Measurements from ENCODE around the gene CLASP2.
"Not testable (repeated sequence)": the region's sequence is repeated elsewhere in the genome, so short reads cannot be mapped to it uniquely, and the experiment has no call there.

Gene CLASP2

DNA sequence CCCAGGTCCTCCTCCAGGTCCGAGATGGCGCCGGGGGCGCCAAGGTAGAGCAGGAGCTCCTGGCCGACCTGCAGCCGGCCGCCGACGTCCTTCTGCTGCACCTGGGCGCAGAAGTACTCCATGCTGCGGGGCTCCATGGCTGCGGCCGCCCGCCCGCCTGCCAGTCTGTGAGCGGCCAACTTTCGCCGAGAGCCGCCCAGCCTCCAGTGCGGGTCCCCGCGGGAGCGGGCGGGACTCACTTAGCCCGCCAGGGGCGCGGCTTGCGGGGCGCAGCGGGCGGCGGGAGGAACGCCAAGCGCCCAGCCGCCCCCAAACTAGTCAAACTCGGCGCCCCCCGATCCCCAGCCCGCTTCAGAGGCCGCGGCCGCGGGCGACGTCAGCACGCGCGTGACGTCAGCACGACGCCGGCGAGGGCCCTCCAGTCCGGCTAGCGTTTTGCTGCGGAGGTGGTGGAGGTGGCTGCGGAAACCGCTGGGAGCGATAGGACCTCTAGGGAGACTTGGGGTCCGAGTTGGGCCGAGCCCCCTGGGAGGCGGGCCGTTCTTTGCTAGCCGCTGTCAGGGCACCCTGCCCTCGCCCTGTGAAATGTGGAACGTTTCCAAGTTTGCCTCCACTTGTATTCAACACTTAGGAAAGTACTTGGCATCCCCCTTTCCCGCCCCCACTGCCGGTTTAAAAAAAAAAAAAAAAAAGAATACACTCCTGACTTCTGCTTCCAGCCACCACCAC is at the start of gene CLASP2:
Gene CLASP2, minus strand, starts transcription at position 389 of the 729 bp plus-strand sequence. Its CDS starts 252 bp downstream, at position 137.
- peak; percentile 78 for DNase-seq (ENCODE audit: low read depth)

DNA sequence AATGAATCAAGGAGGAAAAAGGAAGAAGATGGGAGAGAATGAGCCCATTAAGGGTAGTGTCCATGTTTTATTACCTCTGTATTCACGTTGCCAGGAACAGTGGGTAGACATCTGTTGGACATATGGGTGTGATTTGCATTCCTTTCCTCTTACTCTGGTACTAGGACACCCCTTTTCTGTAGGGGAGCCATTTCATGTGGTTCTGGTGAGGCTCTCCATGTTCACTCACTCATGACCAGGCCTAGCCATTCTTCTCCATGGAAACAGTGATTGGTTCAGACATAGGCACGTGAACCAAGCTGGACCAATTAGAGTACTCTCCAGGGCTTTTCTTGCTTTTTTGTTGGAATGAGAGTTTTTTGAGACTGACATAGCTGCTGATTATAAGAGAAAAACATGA is 40.8 kb upstream of the CLASP2 start:
- no peak for DNase-seq (ENCODE audit: low read depth)

DNA sequence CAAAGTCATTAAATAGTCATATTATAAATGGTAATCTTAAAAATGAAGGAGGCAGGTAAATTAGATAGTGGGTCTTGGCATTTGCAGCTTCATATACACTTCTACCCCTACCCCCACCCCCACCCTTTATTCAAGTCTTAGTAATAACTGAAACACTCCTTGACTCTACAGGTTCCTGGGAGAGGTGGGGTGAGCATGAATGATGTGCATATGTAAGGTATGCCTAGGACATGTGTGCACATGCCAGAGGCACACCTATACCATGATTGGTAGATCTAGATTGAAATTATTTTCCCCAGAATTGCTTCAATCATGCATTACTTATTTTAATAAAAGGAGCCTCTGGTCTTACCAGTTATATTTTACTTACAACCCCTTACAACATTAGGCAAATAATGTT is 40.2 kb upstream of the CLASP2 start:
- DNase-seq (ENCODE audit: low read depth) = no peak

DNA sequence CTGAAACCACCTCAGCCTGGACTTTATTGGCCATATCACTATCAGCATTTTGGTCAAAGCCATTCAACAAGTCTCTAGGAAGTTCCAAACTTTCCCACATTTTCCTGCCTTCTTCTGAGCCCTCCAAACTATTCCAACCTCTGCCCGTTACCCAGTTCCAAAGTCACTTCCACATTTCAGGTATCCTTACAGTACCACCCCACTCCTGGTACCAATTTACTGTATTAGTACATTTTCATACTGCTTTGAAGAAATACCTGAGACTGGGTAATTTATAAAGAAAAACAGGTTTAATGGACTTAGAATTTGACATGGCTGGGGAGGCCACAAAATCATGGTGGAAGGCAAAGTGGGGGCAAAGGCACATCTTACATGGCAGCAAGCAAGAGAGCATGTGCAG is 36.3 kb upstream of the CLASP2 start:
- not testable (repeated sequence) for DNase-seq (ENCODE audit: low read depth)

DNA sequence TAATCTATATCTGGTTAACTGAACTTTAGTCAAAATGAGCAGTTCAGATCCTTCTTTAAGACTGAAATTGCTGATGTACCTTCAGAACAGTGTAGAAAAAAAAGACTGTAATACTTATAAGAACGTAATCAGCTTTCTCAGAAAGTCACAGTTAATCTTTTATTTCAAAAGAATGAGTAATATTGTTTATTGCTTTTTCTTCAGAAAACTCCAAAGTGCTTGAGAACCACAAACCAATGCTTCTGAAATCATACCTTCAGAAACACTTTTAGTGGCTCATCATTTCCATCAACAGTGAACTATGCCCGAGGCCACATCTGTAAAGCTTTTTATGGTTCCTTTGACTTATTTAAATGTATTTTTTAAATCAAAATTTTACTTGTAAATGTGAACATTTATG is 33.3 kb upstream of the CLASP2 start:
- no peak for DNase-seq (ENCODE audit: low read depth)

DNA sequence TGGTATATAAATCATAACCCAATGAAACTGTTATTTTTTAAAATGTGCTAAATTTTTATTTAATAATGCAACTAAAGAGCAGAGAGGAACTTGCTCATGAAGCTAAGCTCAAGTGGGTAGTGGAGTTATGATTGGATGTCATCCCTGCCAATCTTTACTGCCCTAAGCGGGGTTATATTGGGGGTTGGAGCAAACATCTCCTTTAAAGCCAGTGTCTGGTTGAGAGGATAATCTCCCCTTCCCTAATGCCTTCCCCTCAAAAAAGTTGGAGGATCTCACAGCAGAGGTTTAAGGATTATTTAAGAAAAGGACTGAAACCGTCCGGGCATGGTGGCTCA is 32.1 kb upstream of the CLASP2 start:
- no peak for DNase-seq (ENCODE audit: low read depth)

DNA sequence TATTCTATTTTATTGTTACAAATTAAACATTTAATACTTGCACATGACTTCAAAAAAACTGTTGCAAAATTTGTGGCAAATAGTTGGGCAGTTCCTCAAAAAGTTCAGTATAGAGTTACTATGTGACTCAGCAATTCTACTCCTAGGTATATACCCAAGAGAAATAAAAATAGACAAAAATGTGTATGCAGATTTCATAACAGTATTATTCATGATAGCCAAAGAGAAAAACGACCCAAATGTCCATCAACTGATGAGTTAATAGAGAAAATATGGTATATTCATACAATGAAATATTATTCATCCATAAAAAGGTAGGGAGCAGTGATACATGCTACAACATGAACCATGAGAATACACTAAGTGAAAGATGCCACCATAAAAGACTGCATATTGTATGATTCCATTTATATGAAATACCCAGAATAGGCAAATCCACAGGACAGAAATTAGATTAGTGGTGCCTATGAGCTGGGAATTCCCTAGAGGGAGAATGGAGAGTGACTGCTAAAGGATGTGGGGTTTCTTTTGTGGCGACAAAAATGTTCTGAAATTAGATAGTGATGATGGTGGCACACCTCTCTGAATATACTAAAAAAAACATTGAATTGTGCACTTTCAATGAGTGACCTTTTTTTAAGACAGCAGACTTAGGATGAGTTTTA is 31.6 kb upstream of the CLASP2 start:
- no peak for DNase-seq (ENCODE audit: low read depth)

DNA sequence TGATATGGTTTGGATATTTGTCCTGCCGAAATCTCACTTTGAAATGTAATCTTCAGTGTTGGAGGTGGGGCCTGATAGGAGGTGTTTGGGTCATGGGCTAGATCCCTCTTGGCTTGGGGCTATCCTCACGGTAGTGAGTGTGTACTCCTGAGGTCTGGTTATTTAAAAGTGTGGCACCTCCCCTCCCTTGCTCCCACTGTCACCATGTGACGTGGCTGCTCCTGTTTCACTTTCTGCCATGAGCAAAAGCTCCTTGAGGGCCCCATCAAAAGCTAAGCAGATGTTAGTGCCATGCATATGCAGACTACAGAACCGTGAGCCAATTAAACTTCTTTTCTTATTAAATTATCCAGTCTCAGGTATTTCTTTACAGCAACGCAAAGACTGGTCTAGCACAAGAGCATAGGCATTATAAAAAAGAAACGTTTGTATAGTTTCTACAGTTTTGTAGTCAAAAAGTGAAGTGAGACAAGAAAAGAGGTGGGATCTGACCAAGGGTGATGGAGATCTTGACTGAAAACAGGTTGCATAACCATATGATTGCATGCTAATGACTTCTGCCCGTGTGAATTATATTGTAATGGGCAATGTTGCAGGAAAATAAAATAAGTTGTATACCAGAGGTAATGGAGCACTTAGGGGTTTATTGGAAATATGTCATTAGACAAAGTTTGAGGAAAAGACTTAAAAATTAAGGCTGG is 28.5 kb upstream of the CLASP2 start:
- DNase-seq (ENCODE audit: low read depth) = no peak

DNA sequence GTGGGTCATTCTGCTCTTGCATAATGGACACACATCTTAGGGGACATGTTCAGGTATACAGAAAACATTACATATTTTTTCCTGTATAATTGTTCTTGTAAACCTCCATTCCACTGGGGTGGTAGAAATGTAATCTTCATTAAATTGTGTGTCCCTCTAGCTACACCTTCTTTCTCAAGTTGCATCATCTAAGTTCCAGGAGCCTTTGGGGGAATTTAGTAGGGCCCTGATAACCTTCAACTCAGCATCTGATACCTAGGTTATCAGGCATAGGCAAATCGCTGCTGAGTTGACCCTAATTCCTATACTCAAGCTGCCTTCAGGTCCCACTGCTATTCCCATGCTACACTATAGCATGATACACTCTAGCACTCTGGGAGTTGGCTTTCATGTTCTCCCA is 19.1 kb upstream of the CLASP2 start:
- DNase-seq (ENCODE audit: low read depth) = no peak

DNA sequence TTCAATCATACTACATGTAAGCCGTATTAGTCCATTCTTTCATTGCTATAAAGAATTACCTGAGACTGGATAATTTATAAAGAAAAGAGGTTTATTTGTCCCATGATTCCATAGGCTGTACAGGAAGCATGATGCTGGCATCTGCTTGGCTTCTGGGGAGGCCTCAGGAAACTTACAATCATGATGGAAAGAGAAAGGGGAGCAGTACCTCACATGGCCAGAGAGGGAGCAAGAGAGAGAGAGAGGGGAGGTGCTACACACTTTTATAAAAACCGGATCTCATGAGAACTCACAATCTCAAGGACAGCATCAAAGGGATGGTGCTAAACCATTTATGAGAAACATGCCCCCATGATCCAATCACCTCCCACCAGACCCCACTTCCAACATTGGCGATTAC is 14.3 kb upstream of the CLASP2 start:
- DNase-seq (ENCODE audit: low read depth) = no peak

DNA sequence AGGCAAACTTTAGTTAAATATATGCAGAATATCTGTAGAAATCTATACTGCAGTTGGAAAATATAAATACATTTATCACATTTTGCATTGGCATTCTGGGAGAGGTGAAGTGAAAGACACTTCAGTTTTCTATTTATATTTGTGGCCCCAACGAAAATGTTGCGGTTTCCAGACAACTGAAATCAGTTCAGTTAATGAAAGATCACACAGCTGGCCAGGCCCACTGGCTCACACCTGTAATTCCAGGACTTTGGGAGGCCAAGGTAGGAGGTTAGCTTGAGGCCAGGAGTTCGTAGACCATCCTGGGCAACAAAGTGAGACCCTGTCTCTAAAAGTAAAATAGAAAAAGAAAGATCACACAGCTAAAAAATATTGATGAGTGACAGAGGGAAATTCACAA is 11.9 kb upstream of the CLASP2 start:
- no peak for DNase-seq (ENCODE audit: low read depth)

DNA sequence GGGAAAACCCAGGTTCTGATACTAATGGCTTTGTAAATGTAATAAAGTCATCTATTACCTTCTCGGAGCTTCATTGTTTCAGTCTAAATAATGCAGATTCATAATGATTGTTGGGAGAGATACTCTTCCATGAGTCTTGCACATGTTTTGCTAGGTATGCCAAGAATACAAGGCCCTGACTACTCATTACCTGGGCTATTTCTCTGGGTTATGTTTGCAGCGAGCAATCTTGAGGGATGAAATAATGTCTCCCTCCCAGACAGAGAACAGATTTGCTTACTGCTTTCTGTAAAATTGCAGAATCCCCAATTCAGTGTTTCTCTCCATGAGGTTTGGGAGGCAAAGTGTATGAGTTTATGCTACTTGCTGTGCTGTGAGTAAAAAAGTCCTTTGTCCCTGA is 6.2 kb upstream of the CLASP2 start:
- no peak for DNase-seq (ENCODE audit: low read depth)

DNA sequence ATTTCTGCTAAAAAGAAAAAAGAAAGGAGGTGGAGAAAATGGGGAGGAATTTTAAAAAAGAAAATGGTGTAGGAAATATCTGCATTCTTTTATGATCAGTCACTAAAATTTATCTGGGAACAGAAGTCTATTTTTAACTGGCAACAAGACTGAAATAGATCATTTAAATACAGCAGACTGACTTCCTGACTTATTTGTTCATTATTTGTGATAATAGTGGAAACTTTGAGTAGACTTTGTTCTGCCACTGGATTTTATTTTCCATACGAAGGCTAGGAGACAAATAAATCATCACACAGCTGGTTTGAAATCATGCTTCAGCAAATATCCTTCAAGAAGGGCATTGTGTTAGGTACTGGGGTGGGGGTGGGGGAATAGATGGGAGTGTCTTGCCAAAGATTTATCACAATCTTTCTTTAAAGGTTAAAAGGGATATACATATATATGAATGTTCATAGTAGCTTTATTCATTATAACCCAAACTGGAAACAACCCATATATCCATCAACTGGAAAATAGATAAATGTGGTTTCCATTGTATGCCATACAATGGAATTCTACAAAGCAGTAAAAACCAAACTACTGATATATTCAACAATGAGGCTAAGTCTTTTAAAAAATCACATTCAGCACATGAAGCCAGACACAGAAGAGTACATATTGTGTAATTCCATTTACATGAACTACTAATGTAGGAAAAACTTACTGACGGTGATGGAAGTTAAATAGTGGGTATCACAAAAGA is 4.7 kb upstream of the CLASP2 start:
- no peak for DNase-seq (ENCODE audit: low read depth)

DNA sequence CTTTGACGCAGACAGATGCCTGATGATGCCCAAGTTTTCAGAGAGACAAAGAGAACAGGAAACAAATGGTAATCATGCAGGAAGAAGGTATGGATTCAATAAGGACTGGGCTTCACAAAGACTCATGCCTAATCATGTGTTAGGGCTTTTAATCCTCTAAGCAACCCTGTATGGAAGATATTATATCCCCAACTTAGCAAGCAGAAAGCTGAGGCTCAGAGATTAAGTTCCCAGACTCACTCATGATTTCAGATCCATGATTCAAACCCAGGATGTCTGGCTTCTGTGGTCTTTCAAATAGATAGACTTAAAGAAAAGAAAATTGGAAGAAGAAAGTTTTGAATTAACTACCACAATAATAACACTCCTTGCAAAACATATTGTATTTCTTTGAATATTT is 4.1 kb upstream of the CLASP2 start:
- no peak for DNase-seq (ENCODE audit: low read depth)

DNA sequence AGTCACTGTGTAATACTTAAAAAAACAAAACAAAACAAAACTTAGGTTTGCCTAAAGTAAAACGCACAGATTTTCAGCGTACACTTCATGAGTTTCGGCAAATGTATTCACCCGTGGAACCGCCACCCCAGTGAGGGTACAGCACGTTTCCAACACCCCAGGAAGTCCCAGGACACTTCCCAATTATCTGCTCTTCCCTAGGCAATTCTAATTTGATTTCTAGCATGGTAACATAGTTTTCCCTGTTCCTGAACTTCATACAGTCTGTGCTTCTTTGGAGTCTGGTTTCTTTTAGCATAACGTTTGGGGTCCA is 497 bp upstream of the CLASP2 start:
- no peak for DNase-seq (ENCODE audit: low read depth)

DNA sequence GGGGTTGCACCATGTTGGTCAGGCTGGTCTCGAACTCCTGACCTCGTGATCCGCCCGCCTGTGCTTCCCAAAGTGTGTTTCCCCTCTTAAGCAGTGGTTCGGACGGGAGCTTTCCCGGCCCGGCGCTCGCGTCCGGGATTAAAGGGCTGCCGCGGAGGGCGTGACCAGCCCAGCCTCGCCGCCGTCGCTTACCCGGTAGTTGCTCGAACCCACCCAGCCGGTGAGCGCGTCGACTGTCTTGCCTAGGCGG is 513 bp downstream of the CLASP2 start:
- no peak for DNase-seq (ENCODE audit: low read depth)

DNA sequence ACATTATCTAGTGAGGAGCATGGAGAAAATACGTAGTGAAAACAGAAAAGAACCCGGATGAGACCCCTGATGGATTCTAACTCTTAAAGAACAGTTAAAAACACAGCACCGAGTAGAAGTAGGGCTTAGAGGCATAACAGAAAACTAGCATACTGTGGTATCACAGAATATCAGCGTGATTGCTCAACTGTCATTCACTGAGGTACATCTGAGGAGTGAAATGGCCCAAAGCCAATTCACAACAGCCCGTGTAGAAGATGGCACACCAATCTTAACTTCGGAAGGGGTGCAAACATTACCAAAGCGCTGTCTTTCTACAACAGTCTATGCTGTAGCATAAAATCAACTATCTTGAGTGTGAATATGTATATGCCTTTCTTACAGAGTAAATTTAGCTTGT is 1.8 kb downstream of the CLASP2 start:
- DNase-seq (ENCODE audit: low read depth) = no peak

DNA sequence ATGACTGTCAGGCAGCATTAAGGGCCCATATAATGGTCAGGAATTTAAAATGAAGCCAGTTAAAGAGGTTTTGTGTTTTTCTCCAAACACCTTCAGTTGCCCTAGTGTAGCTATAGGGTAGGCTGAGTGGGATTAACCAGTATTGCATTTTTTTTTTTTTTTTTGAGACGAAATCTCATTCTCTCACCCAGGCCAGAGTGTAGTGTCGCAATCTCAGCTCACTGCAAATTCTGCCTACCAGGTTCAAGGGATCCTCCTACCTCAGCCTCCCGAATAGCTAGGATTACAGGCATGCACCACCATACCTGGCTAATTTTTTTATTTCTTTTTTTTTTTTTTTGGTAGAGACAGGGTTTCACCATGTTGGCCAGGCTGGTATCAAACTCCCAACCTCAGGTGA is 7.0 kb downstream of the CLASP2 start:
- no peak for DNase-seq (ENCODE audit: low read depth)

DNA sequence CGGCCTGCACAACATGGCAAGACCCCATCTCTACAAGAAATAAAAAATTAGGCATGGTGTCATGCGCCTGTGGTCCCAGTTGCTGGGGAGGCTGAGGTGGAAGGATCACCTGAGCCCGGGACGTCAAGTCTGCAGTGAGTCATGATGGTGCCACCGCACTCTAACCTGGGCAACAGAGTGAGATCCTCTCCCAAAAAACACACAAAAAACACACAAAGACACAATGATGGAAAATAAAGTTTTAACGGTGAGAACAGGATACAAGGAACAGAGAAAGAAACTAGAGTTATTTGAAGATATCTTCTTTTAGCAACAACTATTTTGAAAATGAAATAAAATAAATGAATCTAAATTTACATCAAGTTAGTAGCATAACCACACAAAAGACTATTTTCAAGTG is 12.0 kb downstream of the CLASP2 start:
- no peak for DNase-seq (ENCODE audit: low read depth)

DNA sequence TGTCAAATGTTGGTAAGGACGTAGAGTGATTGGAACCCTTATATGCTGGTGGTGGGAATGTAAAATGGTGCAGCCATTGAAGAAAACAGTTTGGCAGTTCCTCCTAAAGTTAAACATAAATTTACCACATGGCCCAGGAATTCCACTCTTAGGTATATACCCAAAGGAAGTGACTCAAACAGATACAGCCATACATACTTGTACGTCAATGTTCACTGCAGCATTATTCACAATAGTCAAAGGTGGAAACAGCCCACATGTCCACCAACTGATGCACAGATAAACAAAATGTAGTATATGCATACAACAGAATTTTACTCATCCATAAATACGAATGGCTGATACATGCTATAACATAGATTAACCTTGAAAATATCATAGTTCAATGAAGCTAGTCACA is 13.2 kb downstream of the CLASP2 start:
- no peak for DNase-seq (ENCODE audit: low read depth)

DNA sequence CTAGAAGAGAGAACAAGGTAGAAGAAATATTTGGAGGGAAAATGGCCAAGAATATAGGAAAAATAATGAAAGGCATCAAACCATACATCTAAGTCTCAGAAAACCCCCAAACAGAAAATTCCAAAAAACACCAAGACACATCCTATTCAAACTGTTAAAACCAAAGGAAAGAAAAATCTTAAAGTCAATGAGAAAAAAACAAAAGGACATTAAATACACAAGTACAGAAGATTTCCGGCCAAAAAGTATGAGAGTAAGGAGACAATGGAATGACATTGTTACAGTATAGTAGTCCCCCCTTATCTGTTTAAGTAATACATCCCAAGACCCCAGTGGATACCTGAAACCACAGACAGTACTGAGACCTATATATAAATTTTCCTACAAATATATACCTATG is 18.8 kb downstream of the CLASP2 start:
- DNase-seq (ENCODE audit: low read depth) = no peak

DNA sequence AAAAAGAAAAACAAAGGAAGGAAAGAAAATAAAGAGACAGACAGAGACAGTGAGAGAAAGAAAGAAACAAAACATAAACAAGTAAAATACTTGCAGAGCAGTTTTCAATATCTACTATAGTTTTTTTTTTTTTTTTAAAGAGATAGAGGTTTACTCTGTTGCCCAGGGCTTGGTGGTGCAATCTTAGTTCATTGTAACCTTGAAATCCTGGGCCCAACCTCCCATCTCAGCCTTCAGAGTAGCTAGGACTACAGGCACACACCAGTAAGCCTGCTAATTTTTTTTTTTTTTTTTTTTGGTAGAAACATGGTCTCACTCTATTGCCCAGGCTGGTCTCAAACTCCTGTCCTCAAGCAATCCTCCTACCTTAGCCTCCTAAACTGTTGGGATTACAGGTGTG is 23.1 kb downstream of the CLASP2 start:
- DNase-seq (ENCODE audit: low read depth) = no peak

DNA sequence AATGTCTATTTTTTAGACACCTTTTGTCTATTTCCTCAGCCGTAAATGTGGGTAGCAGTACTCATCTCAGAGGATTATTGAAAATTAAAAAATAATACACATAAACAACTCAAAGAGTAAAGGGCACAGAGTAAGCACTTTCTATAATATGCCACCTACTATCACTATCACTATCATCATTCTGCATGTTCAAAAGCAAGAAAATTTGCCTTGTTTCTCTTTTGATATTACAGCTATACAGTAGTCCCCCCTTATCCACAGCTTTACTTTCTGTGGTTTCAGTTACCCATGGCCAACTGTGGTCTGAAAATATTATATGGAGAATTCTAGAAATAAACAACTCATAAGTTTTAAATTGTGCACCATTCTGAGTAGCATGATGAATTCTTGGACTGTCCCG is 27.7 kb downstream of the CLASP2 start:
- DNase-seq (ENCODE audit: low read depth) = no peak

Data from stimulated activated CD8-positive, alpha-beta memory T cell treated with anti-CD3 and anti-CD28 coated beads, Interleukin-15, amount 100 ng/mL, for 24 hours (primary cell).